AML-193 (cell line): ENCODE data around the gene FAM118A.

Experiments
- DNase-seq, 2 experiments: peaks; one replicate each; lab custom pipeline; 2025; lab: John Stamatoyannopoulos, UW

Gene FAM118A

GRCh38 chr22:45381348-45381747 lies 71.6 kb downstream of the FAM118A start:
- DNase-seq: no peak

GRCh38 chr22:45389546-45389945 lies 79.8 kb downstream of the FAM118A start:
- no peak for DNase-seq
